ENCODE data around the gene PIM3.

GRCh38 chr22:49964136-49965090 lies 3.8 kb downstream of the PIM3 start:
- no peak for TF ChIP-seq CTCF (IDR thresholded peaks at IDR 0.05)
- TF ChIP-seq POLR2A (IDR thresholded peaks at IDR 0.05) = peak in 1 of 3 donors; percentile 5
